GM12878 (cell line): ENCODE data around the gene CBARP. TPM values are rescaled to one million over a fixed set of nuclear protein-coding genes. Genes with fewer than 3 reads are reported as not detected.

Experiments
- ATAC-seq: fragments of 200-7000 bp; cut with Tn5 transposase; 3 replicates; pipeline ENCODE4 v1.9.1; 2020; ENCODE audit warnings: mild to moderate bottlenecking, moderate library complexity
- BruUV-seq: library from RNA; stranded (reverse); fragments of 400-500 nt; replicated peaks from 2 replicates; lab custom pipeline; 2021; lab: Mats Ljungman, UMichigan
- CTCF ChIA-PET: fragments of 300-600 bp; sonication (Branson Sonifier 250); formaldehyde crosslinking; extraction: SDS; loops from one replicate; lab custom pipeline; 2021; ENCODE audit warnings: inconsistent platforms; lab: Yijun Ruan, JAX
- POLR2A ChIA-PET: fragments of 350-600 bp; formaldehyde crosslinking; extraction: SDS; loops from one replicate; lab custom pipeline; 2021; ENCODE audit warnings: inconsistent platforms; lab: Charles Lee
- RAD21 ChIA-PET: fragments of 300-600 bp; sonication (Branson Sonifier 250); formaldehyde crosslinking; loops from one replicate; lab custom pipeline; 2023; ENCODE audit warnings: antibody characterized with exemption; ENCODE audit not compliant: unreplicated experiment; lab: Charles Lee
- SMC1A ChIA-PET: fragments of 300-600 bp; sonication (Branson Sonifier 250); formaldehyde crosslinking; loops from one replicate; lab custom pipeline; 2023; ENCODE audit not compliant: unreplicated experiment, uncharacterized antibody; lab: Charles Lee
- DNase-seq: peaks from one replicate; pipeline ENCODE4 v3.0.0-alpha.2; 2011; ENCODE audit warnings: low read depth, low spot score
- FAIRE-seq: peaks from 3 replicates; lab custom pipeline; 2011; peaks lifted over from hg19 to GRCh38; lab: Jason Lieb, UNC
- H2AFZ ChIP-seq: 2 replicates; pipeline ENCODE4 v1.6.0; 2011; ENCODE audit warnings: low read depth, low read length, control low read depth; ENCODE audit not compliant: control insufficient read depth
- H3K27ac ChIP-seq: 2 replicates; pipeline ENCODE4 v1.5.1; 2011; ENCODE audit warnings: control low read depth; ENCODE audit not compliant: control insufficient read depth, insufficient read depth
- H3K27me3 ChIP-seq, 2 experiments: replicated peaks in 1 of 2; 2 replicates each; pipeline versions ENCODE4 v1.6.0 to v1.6.1; 2011; ENCODE audit warnings: low read length in 1 of 2; ENCODE audit not compliant: control insufficient read depth in 2 of 2, insufficient read depth in 2 of 2
- H3K36me3 ChIP-seq, 2 experiments: 2 replicates each; pipeline ENCODE4 v1.5.1; 2011; ENCODE audit warnings: low read length in 1 of 2; ENCODE audit not compliant: control insufficient read depth in 2 of 2, insufficient read depth in 2 of 2
- H3K4me1 ChIP-seq: 2 replicates; pipeline ENCODE4 v1.6.1; 2011; ENCODE audit warnings: mild to moderate bottlenecking, low read length, moderate library complexity, mixed read lengths; ENCODE audit not compliant: control insufficient read depth, insufficient read depth
- H3K4me2 ChIP-seq: 2 replicates; pipeline ENCODE4 v1.6.0; 2011; ENCODE audit warnings: control low read depth; ENCODE audit not compliant: control insufficient read depth, insufficient read depth
- H3K4me3 ChIP-seq: fragments of 200-600 bp; sonication (generic); 2 replicates; pipeline ENCODE4 v1.5.1; 2016
- H3K79me2 ChIP-seq: 2 replicates; pipeline ENCODE4 v1.6.0; 2011; ENCODE audit warnings: low read length; ENCODE audit not compliant: control insufficient read depth, insufficient read depth
- H3K9ac ChIP-seq: 2 replicates; pipeline ENCODE4 v1.8.0; 2011; ENCODE audit warnings: low read length, control low read depth, mixed read lengths; ENCODE audit not compliant: control insufficient read depth, insufficient read depth
- H3K9me3 ChIP-seq: replicated peaks from 3 replicates; pipeline ENCODE4 v1.5.1; 2011; ENCODE audit warnings: mild to moderate bottlenecking, low read length; ENCODE audit not compliant: control insufficient read depth, insufficient read depth
- H4K20me1 ChIP-seq: 2 replicates; pipeline ENCODE4 v1.6.0; 2011; ENCODE audit not compliant: control insufficient read depth, insufficient read depth
- BHLHE40 ChIP-seq, 2 experiments: fragments of 450-650 bp in 1 of 2; IDR thresholded peaks; 2 replicates each; pipeline ENCODE4 v1.6.1; 2011 to 2017; ENCODE audit warnings: low read depth in 2 of 2, borderline replicate concordance in 1 of 2, improper control_type of control experiment in 1 of 2, low read length in 1 of 2, mild to moderate bottlenecking in 1 of 2
- EGR1 ChIP-seq, 2 experiments: IDR thresholded peaks; 1 replicate in 1 of 2; 2 replicates in 1 of 2; pipeline ENCODE4 v1.6.1; 2011 to 2012; ENCODE audit warnings: low read depth in 2 of 2, low read length in 2 of 2, borderline replicate concordance in 1 of 2, mild to moderate bottlenecking in 1 of 2, moderate library complexity in 1 of 2
- MEF2A ChIP-seq: IDR thresholded peaks from 2 replicates; pipeline ENCODE4 v1.6.1; 2011; ENCODE audit warnings: low read depth, mild to moderate bottlenecking, low read length, moderate library complexity; ENCODE audit not compliant: insufficient read depth
- MLLT1 ChIP-seq: fragments of 450-650 bp; IDR thresholded peaks from 2 replicates; pipeline ENCODE4 v1.6.1; 2016; ENCODE audit warnings: mild to moderate bottlenecking
- SMC3 ChIP-seq: IDR thresholded peaks from 2 replicates; pipeline ENCODE4 v1.6.1; 2011; ENCODE audit warnings: low read length, improper control_type of control experiment, borderline replicate concordance
- ZNF274 ChIP-seq: IDR thresholded peaks from one replicate; pipeline ENCODE4 v1.8.0; 2011; ENCODE audit not compliant: insufficient read length, insufficient read depth
- WGBS: methylation state at CpG from one replicate; pipeline ENCODE4 v1.1.6; 2016; ENCODE audit warnings: low lambda C conversion rate; ENCODE audit not compliant: insufficient replicate concordance, insufficient coverage; ENCODE audit errors: missing lambda C conversion rate; 5-methylcytosine and 5-hydroxymethylcytosine counted together
- in situ Hi-C: fragments of 300-500 bp; cut with MboI; formaldehyde crosslinking; loops from 9 replicates; pipeline ENCODE4 v1.14.3; 2018; ENCODE audit warnings: mixed read lengths
- intact Hi-C: fragments of 100-400 bp; cut with micrococcal nuclease; formaldehyde crosslinking; loops from one replicate; pipeline ENCODE4 v1.14.2; 2022; ENCODE audit not compliant: unreplicated experiment
- polyA plus RNA-seq, 11 experiments: library from polyadenylated mRNA; depleted of rRNA in 4 of 11; unstranded in 6 of 11; stranded (reverse) in 5 of 11; fragments of >200 nt; fragmentation: Nextera tagmentation in 4 of 11; fragmentation: Illumina TruSeq in 1 of 11; extraction: Ambion mirVana in 4 of 11; extraction: Trizol in 1 of 11; gene quantifications; 1 replicate in 1 of 11; 2 replicates in 10 of 11; pipeline versions ENCODE4 v1.2.1 to v1.2.3, GENCODE V29; 2011 to 2016; ENCODE audit warnings: inconsistent platforms in 2 of 11, missing spikeins in 2 of 11, low read depth in 1 of 11
- total RNA-seq, 4 experiments: library from RNA; depleted of rRNA in 3 of 4; stranded (reverse); fragments of >200 nt in 3 of 4; fragmentation: Illumina TruSeq in 1 of 4; extraction: Trizol in 1 of 4; gene quantifications; 2 replicates each; pipeline versions ENCODE4 v1.2.1 to v1.2.3, GENCODE V29; 2013 to 2021

The CBARP gene
- total and polyA plus RNA-seq, 10 of the 15 experiments (the other 5 are each of a cell fraction or from before 2014, with no cell fraction given) = 0.04 to 0.59 (median 0.18) TPM; not detected in 3

- CTCF ChIA-PET = interaction anchor here (1.0 to 2.2 kb wide), 2 partner anchors 9 to 13 kb away, joined by 4 to 10 read pairs; no protein-coding TSS in a partner anchor
- in situ Hi-C loops = no loop called here
- no peaks in the 10 kb centered on the region for H4K20me1 ChIP-seq
- SMC1A ChIA-PET = interaction anchor here (1.4 kb wide), 1 partner anchor 9 kb away, joined by 4 read pairs; no protein-coding TSS in a partner anchor
- DNase-seq (no peak), ATAC-seq (no peak), FAIRE-seq (peak; percentile 75)
- peak overlapping the region; percentile 98 for H3K4me2 ChIP-seq
- H3K4me3 ChIP-seq = peak overlapping the region; percentile 68
- H3K4me1 ChIP-seq = peaks cover 29% of the 10 kb centered on the region
- POLR2A ChIA-PET = no interaction called here
- peak overlapping the region; percentile 78; the same call in 1 of the 2 replicates for H3K9ac ChIP-seq
- RAD21 ChIA-PET = interaction anchor here (1.8 kb wide), 1 partner anchor 9 kb away, joined by 6 read pairs; no protein-coding TSS in a partner anchor
- H2AFZ ChIP-seq = no peak overlapping the region
- 0 out of 4 replicates have a peak, but pooled peaks of 1 of the 2 experiments have one; percentile 2 for TF ChIP-seq BHLHE40 (IDR thresholded peaks at IDR 0.05; ENCODE audit: borderline replicate concordance in 1 of 2, low read depth in 2 of 2, low read length in 1 of 2)
- 0 out of 2 replicates have a peak, but pooled peaks have one; percentile 10 for TF ChIP-seq MLLT1
- no peak for TF ChIP-seq SMC3
- TF ChIP-seq ZNF274 = no peak
- TF ChIP-seq MEF2A = 0 out of 2 replicates have a peak, but pooled peaks have one; percentile 10
- peak in 1 of 2 experiments; percentile 20; a peak in 1 of 3 replicates for TF ChIP-seq EGR1 (IDR thresholded peaks at IDR 0.05; ENCODE audit: borderline replicate concordance in 1 of 2, low read depth in 2 of 2, low read length in 2 of 2)
- intact Hi-C loops = no loop called here
- H3K27ac ChIP-seq = peak overlapping the region; percentile 96
- peaks cover 14 to 29% of the 10 kb centered on the region in 2 experiments; a peak in 3 of 4 replicates for H3K36me3 ChIP-seq
- BruUV-seq = no TSS peak
- peaks cover 58% of the 10 kb centered on the region for H3K79me2 ChIP-seq
- no peaks in the 10 kb centered on the region for H3K9me3 ChIP-seq
- no peaks in the 10 kb centered on the region for H3K27me3 ChIP-seq
- 47% methylated on average over 23 of the region's 23 CpGs for WGBS
These were observed 19.8 kb upstream of the CBARP start for GRCh38 chr19:1257475-1258162.
